ENCODE measurements around the gene SEC22A.
"Not testable (repeated sequence)": the region's sequence is repeated elsewhere in the genome, so short reads cannot be mapped to it uniquely, and the experiment has no call there.

SEC22A gene

GRCh38 chr3:123180791-123181190 is 21.0 kb upstream of the SEC22A start:
- no peak for DNase-seq (ENCODE audit: low read depth)

GRCh38 chr3:123186695-123187094 is 15.0 kb upstream of the SEC22A start:
- DNase-seq (ENCODE audit: low read depth) = no peak

GRCh38 chr3:123188058-123188457 is 13.7 kb upstream of the SEC22A start:
- DNase-seq (ENCODE audit: low read depth) = no peak

DNA sequence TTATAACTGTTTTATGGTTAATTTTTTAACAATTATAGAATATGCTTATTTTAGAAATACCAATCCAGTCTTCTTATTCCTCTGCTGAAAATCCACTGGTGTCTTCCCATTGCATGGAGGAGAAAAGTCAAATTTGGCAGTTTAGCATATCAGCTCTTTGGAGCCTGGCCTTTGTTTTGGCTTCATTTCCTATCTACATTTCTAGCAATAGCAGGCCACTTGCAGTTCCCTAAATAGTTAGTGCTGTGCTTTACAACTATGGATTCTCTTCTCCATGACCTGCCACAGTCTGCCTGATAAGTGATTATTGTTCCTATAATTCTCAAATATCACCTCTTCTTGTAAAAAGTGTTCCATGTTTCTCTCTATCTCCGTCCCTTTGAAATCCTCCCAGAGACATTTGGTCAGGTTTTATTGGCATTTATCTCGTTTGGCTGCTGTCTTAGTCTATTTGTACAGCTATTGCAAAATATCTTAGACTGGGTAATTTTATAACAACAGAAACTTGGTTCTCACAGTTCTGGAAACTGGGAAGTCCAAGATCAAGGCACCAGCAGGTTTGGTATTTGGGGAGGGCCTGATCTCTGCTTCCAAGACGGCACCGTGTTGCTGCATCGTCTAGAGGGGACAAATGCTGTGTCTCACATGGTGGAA is 8.2 kb upstream of the SEC22A start:
- DNase-seq (ENCODE audit: low read depth) = no peak

- no peak for DNase-seq (ENCODE audit: low read depth)
Observed at GRCh38 chr3:123194552-123194951, 7.2 kb upstream of the SEC22A start.

- no peak for DNase-seq (ENCODE audit: low read depth)
Observed at GRCh38 chr3:123198372-123198771, 3.4 kb upstream of the SEC22A start.

GRCh38 chr3:123201223-123201556 is 553 bp upstream of the SEC22A start:
- DNase-seq (ENCODE audit: low read depth) = no peak

DNA sequence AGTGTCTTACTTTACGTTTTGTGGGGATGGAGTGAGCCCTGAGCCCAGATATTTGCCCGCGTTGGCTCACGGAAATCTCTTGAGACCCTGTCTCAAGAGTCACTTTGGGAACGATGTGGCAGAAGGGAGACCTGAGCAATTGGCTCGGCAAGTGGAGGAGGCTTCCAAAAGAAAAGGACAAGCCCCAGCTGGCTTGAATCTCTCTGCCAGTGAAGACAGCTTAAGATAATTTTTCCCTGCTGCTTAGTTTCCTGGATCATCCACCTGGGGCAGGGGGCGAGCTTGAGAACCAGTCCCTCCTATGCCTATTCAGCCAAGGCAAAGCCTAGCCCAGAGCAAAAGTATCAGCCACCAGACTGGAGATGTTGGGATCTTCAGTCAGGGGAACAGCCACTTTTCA is 708 bp downstream of the SEC22A start:
- no peak for DNase-seq (ENCODE audit: low read depth)

GRCh38 chr3:123218990-123219389 is 17.2 kb downstream of the SEC22A start:
- no peak for DNase-seq (ENCODE audit: low read depth)

GRCh38 chr3:123221369-123221768 is 19.6 kb downstream of the SEC22A start:
- not testable (repeated sequence) for DNase-seq (ENCODE audit: low read depth)

GRCh38 chr3:123225016-123225415 is 23.3 kb downstream of the SEC22A start:
- DNase-seq (ENCODE audit: low read depth) = no peak

DNA sequence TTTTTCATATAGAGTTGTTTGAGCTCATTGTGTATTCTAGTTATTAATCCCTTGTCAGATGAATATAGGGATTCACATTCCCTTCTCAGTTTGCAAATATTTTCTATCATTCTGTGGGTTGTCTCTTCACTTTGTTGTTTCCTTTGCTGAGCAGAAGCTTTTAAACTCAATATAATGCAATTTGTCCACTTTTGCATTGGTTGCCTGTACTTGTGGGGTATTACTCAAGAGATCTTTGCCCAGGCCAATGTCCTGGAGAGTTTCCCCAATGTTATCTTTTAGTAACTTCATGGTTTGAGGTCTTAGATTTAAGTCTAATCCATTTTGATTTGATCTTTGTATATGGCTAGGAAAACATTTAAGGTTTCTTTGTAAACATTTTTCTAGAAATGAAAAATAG is 24.8 kb downstream of the SEC22A start:
- no peak for DNase-seq (ENCODE audit: low read depth)

GRCh38 chr3:123229145-123229544 is 27.4 kb downstream of the SEC22A start:
- DNase-seq (ENCODE audit: low read depth) = no peak

DNA sequence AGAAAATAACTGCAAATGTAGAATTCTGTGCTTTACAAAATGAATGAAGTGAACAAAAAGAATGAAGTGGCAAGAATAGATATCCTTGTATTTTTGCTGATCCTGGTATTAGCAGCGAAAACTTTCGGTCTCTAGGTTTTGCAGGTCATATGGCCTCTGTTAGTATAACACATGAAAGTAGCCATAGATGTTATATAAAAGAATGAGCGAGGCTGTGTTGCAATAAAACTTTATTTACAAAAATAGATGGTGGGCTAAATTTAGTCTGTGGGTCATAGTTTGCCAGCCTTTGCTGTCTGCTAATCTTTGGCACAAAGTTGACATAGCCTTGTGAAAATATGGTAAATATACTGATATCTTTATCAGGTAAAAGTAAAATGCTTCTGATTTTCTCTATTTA is 35.2 kb downstream of the SEC22A start:
- no peak for DNase-seq (ENCODE audit: low read depth)

DNA sequence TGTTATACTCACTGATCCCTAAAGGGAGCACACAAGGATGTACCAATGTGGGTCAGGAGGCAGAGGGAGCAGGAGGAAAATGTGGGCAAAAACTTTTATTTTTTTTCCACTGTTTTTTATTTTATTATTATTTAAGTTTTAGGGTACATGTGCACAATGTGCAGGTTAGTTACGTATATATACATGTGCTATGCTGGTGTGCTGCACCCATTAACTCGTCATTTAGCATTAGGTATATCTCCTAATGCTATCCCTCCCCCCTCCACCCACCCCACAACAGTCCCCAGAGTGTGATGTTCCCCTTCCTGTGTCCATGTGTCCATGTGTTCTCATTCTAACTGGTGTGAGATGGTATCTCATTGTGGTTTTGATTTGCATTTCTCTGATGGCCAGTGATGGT is 37.4 kb downstream of the SEC22A start:
- not testable (repeated sequence) for DNase-seq (ENCODE audit: low read depth)

GRCh38 chr3:123239756-123240155 is 38.0 kb downstream of the SEC22A start:
- DNase-seq (ENCODE audit: low read depth) = no peak

DNA sequence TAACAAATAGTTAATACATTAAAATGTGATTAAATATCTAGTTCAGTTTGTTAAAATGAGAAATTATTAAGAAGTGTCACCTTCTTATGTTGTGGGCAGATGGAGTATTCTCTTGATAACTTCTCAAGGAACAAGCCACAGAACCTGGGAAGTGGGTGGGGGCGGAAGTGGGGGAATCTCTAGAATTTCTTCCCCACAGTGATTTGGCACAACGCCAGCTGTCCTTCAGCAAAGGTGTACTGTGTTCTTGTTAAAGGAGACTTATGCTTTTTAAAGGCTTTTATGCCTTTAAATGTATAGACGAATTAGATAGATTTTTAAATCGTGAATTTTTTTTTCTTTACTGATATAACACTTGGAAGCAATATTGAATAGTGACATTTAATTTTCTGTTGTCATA is 42.4 kb downstream of the SEC22A start:
- no peak for DNase-seq (ENCODE audit: low read depth)

GRCh38 chr3:123246866-123247265 is 45.1 kb downstream of the SEC22A start:
- no peak for DNase-seq (ENCODE audit: low read depth)

DNA sequence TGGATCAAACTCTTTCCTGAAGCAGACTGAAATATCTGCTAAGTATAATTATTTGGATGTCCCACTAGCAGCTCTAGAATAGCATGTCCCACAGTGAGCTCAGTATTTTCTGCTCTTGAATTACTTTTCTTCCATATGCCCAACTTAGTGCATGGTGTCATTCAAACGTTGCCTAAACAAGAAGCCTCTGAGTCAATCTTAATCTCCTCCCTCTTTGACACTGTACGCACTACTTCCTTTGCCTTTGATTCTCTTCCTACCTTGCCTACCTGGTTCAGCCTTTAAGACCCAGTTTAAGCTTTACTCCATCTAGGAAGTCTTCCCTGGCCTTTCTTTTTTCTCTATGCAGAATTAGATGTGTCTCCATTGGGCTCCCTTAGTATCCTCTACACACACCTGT is 54.5 kb downstream of the SEC22A start:
- DNase-seq (ENCODE audit: low read depth) = no peak

DNA sequence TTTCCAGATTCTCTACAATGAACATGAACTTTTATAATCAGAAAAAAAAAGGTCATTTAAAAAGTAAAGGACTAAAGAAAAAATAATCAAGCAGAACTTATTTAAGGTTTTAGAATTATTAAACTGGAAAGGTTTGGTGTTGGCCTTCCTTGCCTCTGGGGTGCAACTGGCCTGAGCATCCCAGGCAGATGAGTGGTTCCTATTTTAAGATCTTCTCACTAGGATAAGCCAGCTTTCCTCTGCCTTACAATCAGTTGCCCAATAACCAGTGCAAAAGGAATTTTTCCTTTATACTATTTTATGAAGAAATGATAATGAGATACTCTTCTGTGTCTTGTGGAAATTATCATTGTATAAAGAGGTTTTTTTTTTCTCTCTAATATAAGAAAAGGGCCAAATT is 56.6 kb downstream of the SEC22A start:
- DNase-seq (ENCODE audit: low read depth) = no peak

GRCh38 chr3:123258811-123259420 is 57.2 kb downstream of the SEC22A start:
- no peak for DNase-seq (ENCODE audit: low read depth)

- no peak for DNase-seq (ENCODE audit: low read depth)
Observed at GRCh38 chr3:123261666-123262065, 59.9 kb downstream of the SEC22A start.

DNA sequence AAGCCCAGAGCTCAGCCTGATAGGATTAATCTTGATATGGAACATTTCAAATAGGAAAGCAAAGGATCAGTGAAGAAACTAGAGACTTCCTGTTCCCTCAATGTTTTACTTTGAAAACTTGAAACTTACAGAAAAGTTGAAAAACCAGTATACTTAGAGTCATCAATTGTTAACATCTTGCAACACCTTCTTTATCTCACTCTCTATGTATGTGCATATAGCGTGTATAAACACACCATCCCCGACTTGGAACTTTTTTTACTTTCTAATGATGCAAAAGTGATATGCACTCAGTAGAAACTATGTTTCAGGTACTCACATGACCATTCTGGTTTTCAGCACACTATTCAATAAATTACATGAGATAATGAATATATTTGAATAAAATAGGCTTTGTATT is 60.5 kb downstream of the SEC22A start:
- no peak for DNase-seq (ENCODE audit: low read depth)

DNA sequence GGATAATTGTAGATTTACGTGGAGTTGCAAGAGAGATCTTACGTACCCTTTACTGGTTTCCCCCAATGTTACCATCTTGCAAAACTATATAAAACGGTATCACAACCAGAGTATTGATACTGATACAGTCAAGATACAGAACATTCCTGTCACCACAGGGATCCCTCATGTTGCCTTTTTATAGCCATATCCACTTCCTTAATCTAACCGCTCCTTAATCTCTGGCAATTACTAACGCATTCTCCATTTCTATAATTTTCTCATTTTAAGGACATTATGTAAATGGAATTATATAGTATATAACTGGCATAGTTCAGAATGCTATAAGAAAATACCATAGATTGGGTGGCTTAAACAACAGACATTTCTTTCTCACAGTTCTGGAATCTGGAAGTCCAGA is 61.1 kb downstream of the SEC22A start:
- no peak for DNase-seq (ENCODE audit: low read depth)

Data from T follicular helper cell (primary cell).